Liver (tissue), 3 donors: ENCODE measurements around the gene XAB2.

Experiments used
- ATF3 ChIP-seq: IDR thresholded peaks from 2 replicates; pipeline ENCODE4 v1.6.1; 2016; ENCODE audit warnings: antibody characterized with exemption
- CTCF ChIP-seq: fragments of 150-350 bp; IDR thresholded peaks from 2 replicates; pipeline ENCODE4 v1.5.1; 2017; ENCODE audit warnings: improper control_type of control experiment, low read depth, low read length; ENCODE audit not compliant: missing input control
- HNF4G ChIP-seq: IDR thresholded peaks from 2 replicates; pipeline ENCODE4 v1.6.1; 2016; ENCODE audit warnings: antibody characterized with exemption
- MAX ChIP-seq: IDR thresholded peaks from 2 replicates; pipeline ENCODE4 v1.6.1; 2016; ENCODE audit warnings: antibody characterized with exemption
- SP1 ChIP-seq: IDR thresholded peaks from 2 replicates; pipeline ENCODE4 v1.6.1; 2018; ENCODE audit warnings: antibody characterized with exemption, mild to moderate bottlenecking
- TF ChIP-seq, protein P1 (sequence below): IDR thresholded peaks from 2 replicates; pipeline ENCODE4 v1.6.1; 2016; ENCODE audit warnings: antibody characterized with exemption
- donor health status: healthy.
- donor health status: healthy.

- TF ChIP-seq SP1 (no peak), CTCF (no peak), MAX (no peak), ATF3 (no peak), HNF4G (no peak)
- TF ChIP-seq, protein P1, sequence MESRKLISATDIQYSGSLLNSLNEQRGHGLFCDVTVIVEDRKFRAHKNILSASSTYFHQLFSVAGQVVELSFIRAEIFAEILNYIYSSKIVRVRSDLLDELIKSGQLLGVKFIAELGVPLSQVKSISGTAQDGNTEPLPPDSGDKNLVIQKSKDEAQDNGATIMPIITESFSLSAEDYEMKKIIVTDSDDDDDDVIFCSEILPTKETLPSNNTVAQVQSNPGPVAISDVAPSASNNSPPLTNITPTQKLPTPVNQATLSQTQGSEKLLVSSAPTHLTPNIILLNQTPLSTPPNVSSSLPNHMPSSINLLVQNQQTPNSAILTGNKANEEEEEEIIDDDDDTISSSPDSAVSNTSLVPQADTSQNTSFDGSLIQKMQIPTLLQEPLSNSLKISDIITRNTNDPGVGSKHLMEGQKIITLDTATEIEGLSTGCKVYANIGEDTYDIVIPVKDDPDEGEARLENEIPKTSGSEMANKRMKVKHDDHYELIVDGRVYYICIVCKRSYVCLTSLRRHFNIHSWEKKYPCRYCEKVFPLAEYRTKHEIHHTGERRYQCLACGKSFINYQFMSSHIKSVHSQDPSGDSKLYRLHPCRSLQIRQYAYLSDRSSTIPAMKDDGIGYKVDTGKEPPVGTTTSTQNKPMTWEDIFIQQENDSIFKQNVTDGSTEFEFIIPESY: no peak
These were observed 16.5 kb upstream of the XAB2 start for GRCh38 chr19:7645656-7646425.
